Esophagus muscularis mucosa (tissue), 3 donors: Measurements from ENCODE around the gene CDCA7.

Experiments
- POLR2A ChIP-seq: fragments of 450-650 bp; IDR thresholded peaks from one replicate; pipeline ENCODE4 v1.6.1; 2017; ENCODE audit warnings: antibody characterized with exemption, moderate library complexity, mild to moderate bottlenecking, low read depth
- POLR2AphosphoS5 ChIP-seq, 2 donors: sonication (generic); formaldehyde crosslinking; IDR thresholded peaks; one replicate each; pipeline ENCODE4 v1.6.1; 2017; ENCODE audit warnings: antibody characterized with exemption in 2 of 2
- TF ChIP-seq, protein P1 (sequence below), 3 experiments: fragments of 200-600 bp in 2 of 3; fragments of 450-650 bp in 1 of 3; sonication (generic) in 2 of 3; IDR thresholded peaks; one replicate each; pipeline ENCODE4 v1.5.1; 2017 to 2019; ENCODE audit warnings: antibody characterized with exemption in 3 of 3, mild to moderate bottlenecking in 2 of 3, moderate library complexity in 1 of 3

DNA sequence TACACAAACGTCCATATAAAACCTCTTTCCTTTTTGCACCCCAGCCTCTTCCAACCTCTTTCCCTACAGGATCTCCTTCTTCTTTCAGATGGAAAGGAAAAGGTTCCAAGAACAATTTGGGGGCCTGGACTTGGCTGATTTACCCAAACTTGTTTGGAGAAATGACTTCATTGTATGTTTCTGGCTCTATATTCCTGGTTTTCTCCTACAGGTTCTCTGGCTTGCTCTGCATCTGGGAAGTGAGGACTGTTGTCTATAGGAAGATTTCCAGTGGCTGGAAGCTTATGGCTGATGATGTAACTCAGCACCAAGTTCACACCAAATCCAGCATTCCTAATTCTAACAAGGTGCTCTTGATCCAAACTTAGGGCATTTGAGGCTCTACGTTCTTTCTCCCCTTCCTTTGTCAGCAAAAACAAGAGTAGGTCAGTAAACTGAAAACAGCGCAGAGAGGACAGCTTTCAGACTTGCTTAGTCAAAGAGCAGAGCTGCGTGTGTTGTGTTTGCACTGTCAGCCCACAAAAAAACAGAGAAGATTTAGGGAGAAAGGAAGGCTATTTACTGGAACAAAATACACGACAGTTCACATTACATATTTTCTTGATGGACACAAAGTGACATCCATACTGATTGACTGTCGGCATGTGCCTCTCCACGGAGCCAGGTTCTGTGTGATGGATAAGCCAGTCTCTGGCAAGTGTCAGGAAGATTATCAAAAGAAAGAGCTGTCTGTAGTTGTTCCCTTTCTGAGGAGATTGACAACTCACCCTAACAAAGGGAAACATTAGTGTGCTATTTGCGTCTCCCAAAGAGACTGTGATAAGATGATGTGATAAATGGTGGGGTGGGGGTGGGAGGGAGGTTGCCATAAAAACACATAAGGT lies 39.7 kb downstream of the CDCA7 start:
- TF ChIP-seq POLR2AphosphoS5 (IDR thresholded peaks at IDR 0.05) (no peak), POLR2A (no peak)
- TF ChIP-seq, protein P1, sequence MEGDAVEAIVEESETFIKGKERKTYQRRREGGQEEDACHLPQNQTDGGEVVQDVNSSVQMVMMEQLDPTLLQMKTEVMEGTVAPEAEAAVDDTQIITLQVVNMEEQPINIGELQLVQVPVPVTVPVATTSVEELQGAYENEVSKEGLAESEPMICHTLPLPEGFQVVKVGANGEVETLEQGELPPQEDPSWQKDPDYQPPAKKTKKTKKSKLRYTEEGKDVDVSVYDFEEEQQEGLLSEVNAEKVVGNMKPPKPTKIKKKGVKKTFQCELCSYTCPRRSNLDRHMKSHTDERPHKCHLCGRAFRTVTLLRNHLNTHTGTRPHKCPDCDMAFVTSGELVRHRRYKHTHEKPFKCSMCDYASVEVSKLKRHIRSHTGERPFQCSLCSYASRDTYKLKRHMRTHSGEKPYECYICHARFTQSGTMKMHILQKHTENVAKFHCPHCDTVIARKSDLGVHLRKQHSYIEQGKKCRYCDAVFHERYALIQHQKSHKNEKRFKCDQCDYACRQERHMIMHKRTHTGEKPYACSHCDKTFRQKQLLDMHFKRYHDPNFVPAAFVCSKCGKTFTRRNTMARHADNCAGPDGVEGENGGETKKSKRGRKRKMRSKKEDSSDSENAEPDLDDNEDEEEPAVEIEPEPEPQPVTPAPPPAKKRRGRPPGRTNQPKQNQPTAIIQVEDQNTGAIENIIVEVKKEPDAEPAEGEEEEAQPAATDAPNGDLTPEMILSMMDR (IDR thresholded peaks at IDR 0.05): no peak
